GM21737 (cell line): ENCODE results near the gene ADAD2.

Experiments
- ATAC-seq: cut with Tn5 transposase; IDR thresholded peaks from one replicate; pipeline ENCODE4 v1.9.1; 2021; ENCODE audit warnings: mild to moderate bottlenecking, moderate library complexity; ENCODE audit not compliant: unreplicated experiment

The ADAD2 gene

GRCh38 chr16:84220851-84221250 lies 29.9 kb downstream of the ADAD2 start:
- ATAC-seq: no peak

- no peak for ATAC-seq
These were observed 32.5 kb downstream of the ADAD2 start for GRCh38 chr16:84223456-84223855.

GRCh38 chr16:84224554-84224953 lies 33.6 kb downstream of the ADAD2 start:
- no peak for ATAC-seq

- ATAC-seq: no peak
These were observed 34.2 kb downstream of the ADAD2 start for GRCh38 chr16:84225126-84225525.

- no peak for ATAC-seq
These were observed 34.6 kb downstream of the ADAD2 start for GRCh38 chr16:84225571-84225970.

- no peak for ATAC-seq
These were observed 35.1 kb downstream of the ADAD2 start for GRCh38 chr16:84226026-84226425.

- ATAC-seq: no peak
These were observed 36.6 kb downstream of the ADAD2 start for GRCh38 chr16:84227548-84227947.

GRCh38 chr16:84228256-84228838 lies 37.4 kb downstream of the ADAD2 start:
- ATAC-seq: no peak

GRCh38 chr16:84229471-84229870 lies 38.5 kb downstream of the ADAD2 start:
- ATAC-seq: no peak

GRCh38 chr16:84232060-84232459 lies 41.1 kb downstream of the ADAD2 start:
- ATAC-seq: no peak

- no peak for ATAC-seq
These were observed 42.0 kb downstream of the ADAD2 start for GRCh38 chr16:84232969-84233368.

GRCh38 chr16:84233748-84234147 lies 42.8 kb downstream of the ADAD2 start:
- no peak for ATAC-seq

- ATAC-seq: no peak
These were observed 43.6 kb downstream of the ADAD2 start for GRCh38 chr16:84234321-84235241.

- no peak for ATAC-seq
These were observed 45.7 kb downstream of the ADAD2 start for GRCh38 chr16:84236671-84237070.

- ATAC-seq: no peak
These were observed 47.2 kb downstream of the ADAD2 start for GRCh38 chr16:84237994-84238750.

GRCh38 chr16:84239141-84239769 lies 48.3 kb downstream of the ADAD2 start:
- ATAC-seq: no peak

GRCh38 chr16:84239909-84240308 lies 49.0 kb downstream of the ADAD2 start, which contains the start of gene KCNG4:
Gene KCNG4 (minus strand): TSS chr16:84240012. CDS start chr16:84237485, 2,527 bp downstream.
- ATAC-seq: no peak

GRCh38 chr16:84240455-84240854 lies 49.5 kb downstream of the ADAD2 start:
- ATAC-seq: no peak

- no peak for ATAC-seq
These were observed 50.8 kb downstream of the ADAD2 start for GRCh38 chr16:84241778-84242177.

- ATAC-seq: no peak
These were observed 51.9 kb downstream of the ADAD2 start for GRCh38 chr16:84242839-84243238.

- ATAC-seq: no peak
These were observed 52.8 kb downstream of the ADAD2 start for GRCh38 chr16:84243732-84244131.
